DND-41 (cell line): ENCODE results near the gene ACAA1.

Source experiments
- EZH2 ChIP-seq: IDR thresholded peaks from 3 replicates; pipeline ENCODE4 v1.6.1; 2012; ENCODE audit warnings: borderline replicate concordance, low read depth, mild to moderate bottlenecking, moderate library complexity, low read length, inconsistent platforms; ENCODE audit not compliant: severe bottlenecking
- TF ChIP-seq, protein P1 (sequence below): IDR thresholded peaks from 2 replicates; pipeline ENCODE4 v1.5.1; 2012; ENCODE audit warnings: borderline replicate concordance, low read length, moderate library complexity, mild to moderate bottlenecking; ENCODE audit not compliant: poor library complexity, severe bottlenecking; ENCODE audit errors: extremely low read depth

DNA sequence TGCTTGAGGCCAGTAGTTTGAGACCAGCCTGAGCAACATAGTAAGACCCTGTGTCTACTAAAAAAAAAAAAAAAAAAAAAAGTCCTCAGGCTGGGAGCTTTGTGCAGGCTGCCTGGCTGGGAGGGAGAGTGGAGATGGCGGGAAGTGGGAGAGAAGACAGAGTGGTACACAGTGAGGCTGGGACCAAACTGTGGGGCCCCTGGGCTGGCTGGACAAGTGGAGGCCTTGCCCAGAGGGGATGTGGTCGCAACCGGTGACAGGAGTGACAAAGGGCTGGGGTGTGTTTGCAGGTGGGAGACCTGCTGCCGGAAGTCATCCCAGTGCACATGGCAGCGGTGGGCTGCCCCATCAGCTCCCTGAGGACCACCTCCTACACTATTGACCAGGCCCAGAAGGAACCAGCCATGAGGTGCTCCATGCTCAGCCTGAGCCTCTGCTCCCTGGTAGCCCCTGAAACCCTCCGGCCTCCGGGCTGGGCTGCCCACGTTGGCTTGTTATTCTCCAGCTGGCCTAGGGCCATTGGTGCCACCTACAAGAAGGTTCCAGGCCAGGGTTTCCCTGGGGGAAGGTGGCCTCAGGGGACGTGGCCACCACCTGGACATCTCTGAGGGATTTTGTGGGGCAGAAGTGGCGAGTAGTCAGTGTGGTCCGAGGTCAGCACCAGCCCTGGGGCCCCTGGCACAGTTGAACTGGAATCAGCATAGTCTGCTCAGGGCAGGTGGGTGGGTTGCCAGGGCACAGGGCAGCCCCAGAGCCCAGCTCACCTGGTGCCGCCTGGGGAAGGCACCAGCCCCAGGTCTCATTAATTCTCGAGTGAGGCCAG lies 22.7 kb downstream of the ACAA1 start:
- TF ChIP-seq, protein P1, sequence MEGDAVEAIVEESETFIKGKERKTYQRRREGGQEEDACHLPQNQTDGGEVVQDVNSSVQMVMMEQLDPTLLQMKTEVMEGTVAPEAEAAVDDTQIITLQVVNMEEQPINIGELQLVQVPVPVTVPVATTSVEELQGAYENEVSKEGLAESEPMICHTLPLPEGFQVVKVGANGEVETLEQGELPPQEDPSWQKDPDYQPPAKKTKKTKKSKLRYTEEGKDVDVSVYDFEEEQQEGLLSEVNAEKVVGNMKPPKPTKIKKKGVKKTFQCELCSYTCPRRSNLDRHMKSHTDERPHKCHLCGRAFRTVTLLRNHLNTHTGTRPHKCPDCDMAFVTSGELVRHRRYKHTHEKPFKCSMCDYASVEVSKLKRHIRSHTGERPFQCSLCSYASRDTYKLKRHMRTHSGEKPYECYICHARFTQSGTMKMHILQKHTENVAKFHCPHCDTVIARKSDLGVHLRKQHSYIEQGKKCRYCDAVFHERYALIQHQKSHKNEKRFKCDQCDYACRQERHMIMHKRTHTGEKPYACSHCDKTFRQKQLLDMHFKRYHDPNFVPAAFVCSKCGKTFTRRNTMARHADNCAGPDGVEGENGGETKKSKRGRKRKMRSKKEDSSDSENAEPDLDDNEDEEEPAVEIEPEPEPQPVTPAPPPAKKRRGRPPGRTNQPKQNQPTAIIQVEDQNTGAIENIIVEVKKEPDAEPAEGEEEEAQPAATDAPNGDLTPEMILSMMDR = no peak
- no peak for TF ChIP-seq EZH2
